DND-41 (cell line): ENCODE data around the gene SCD.

Experiments
- EZH2 ChIP-seq: IDR thresholded peaks from 3 replicates; pipeline ENCODE4 v1.6.1; 2012; ENCODE audit warnings: borderline replicate concordance, low read depth, mild to moderate bottlenecking, moderate library complexity, low read length, inconsistent platforms; ENCODE audit not compliant: severe bottlenecking
- TF ChIP-seq, protein P1 (sequence below): IDR thresholded peaks from 2 replicates; pipeline ENCODE4 v1.5.1; 2012; ENCODE audit warnings: borderline replicate concordance, low read length, moderate library complexity, mild to moderate bottlenecking; ENCODE audit not compliant: poor library complexity, severe bottlenecking; ENCODE audit errors: extremely low read depth

DNA sequence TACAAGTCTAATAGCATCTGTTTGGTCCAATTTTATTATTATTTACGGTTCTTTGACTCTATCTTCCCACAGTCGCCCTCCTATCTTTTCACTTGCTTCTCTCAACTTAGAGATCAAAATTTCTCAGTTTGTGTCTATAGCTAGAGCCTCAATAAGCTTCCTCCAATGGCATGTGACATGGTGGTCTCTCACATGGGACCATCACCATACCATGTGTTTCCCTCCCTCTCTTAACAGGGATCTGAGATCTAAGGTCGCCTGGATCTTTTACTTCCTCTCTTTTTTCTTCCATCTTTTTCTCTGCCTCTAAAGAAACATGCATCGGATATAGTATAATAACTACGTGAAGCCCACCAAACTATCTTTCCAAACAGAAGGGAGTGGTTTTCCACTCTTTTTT is 18.8 kb upstream of the SCD start:
- TF ChIP-seq, protein P1, sequence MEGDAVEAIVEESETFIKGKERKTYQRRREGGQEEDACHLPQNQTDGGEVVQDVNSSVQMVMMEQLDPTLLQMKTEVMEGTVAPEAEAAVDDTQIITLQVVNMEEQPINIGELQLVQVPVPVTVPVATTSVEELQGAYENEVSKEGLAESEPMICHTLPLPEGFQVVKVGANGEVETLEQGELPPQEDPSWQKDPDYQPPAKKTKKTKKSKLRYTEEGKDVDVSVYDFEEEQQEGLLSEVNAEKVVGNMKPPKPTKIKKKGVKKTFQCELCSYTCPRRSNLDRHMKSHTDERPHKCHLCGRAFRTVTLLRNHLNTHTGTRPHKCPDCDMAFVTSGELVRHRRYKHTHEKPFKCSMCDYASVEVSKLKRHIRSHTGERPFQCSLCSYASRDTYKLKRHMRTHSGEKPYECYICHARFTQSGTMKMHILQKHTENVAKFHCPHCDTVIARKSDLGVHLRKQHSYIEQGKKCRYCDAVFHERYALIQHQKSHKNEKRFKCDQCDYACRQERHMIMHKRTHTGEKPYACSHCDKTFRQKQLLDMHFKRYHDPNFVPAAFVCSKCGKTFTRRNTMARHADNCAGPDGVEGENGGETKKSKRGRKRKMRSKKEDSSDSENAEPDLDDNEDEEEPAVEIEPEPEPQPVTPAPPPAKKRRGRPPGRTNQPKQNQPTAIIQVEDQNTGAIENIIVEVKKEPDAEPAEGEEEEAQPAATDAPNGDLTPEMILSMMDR = no peak
- TF ChIP-seq EZH2 = no peak
